K562 treated with DMSO at 1 percent for 4 hours (cell line): ENCODE data around the gene NKTR. TPM values are rescaled to one million over a fixed set of nuclear protein-coding genes. Genes with fewer than 3 reads are reported as not detected.

Source experiments
- total RNA-seq: library from RNA; unstranded; fragments of 300-600 nt; gene quantifications from 2 replicates; pipeline ENCODE4 v1.2.3, GENCODE V29; 2022; ENCODE audit not compliant: insufficient read depth

Gene NKTR
- total RNA-seq, result 12.3 and 23.8 TPM in 2 replicates

GRCh38 chr3:42600111-42600957 is at the start of gene NKTR:
NKTR (plus strand) TSS chr3:42600686; CDS start chr3:42601007, 321 bp downstream.

DNA sequence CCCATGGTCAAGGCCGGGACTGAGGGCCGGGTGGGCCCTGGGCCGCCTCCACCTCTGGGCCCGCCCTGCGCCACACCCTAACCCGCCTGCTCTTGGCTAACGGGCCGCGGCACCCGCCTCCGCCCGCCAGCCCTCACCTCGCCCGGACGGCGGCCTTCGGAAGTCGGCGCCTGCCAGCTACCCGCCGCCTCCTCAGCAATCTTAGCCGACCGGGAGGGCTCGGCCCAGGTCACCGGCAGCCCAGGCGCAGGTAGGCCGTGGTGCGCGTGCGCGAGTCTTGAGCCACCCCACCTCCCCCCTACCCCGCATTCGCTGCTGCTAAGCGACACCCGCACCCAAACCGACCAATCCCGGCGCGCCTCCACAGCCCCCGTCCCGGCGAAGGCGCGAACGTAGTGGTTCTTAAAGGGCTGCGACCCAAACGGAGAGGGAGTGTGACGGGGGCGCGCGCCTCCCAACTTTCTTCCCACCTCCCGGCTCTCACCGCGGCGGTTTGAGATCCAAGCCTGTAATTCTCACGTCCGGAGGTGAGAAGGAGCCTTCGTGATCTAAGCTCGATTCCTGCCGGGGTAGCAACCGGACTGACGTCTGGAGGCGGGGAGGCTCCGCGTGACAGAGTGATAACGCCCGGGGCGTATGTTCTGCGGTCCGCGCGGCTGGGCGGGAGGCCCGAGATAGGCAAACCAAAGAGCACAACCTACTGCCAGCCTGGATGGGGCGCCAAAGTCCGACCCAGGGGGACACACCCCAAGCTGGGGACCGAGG is 18.6 kb upstream of the NKTR start, which contains the start of gene SEC22C:
Gene SEC22C (minus strand): TSS at position 259 of the 765 bp plus-strand sequence. CDS start 12,921 bp downstream, outside the sequence.

DNA sequence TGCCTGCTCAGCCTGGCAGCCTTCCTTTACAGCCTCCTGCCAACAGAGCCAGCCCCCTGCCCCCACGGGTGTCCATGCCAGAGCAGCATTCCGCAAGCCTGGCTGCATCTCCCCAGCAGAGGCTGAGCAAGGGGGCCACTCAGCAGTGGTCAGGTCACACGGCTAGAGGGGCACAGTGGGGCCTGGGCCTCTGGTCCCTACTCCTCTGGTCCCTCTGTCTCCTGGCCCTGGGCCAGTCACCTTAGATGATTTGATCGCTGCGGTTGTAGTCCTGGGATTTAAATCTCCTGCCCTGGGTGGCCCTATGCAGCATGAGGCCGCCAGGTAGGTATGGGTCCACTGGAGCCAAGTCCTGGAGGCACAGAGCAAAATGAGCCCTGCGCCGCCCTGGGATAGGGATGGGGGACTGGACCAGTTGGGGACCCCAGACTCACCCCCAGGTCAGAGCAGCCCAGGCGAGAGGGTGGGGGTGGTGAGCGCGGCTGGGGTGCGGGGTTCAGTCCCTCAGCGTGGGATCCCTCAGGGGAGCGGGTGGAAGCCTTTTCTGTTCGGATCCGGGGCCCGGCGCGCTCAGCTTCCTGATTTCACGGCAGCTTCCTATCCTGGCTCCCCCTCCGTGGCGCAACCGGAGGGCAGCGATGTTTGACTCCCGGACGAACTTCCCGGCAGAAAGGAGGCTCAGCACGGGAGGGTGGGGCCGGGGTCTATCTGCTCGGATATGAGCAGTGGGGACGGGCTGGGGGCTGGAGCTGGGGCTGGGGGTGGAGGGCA is 53.3 kb downstream of the NKTR start, which contains the start of gene ZBTB47:
Gene ZBTB47 (plus strand): TSS at position 138 of the 771 bp plus-strand sequence. CDS start 4,659 bp downstream, outside the sequence.

DNA sequence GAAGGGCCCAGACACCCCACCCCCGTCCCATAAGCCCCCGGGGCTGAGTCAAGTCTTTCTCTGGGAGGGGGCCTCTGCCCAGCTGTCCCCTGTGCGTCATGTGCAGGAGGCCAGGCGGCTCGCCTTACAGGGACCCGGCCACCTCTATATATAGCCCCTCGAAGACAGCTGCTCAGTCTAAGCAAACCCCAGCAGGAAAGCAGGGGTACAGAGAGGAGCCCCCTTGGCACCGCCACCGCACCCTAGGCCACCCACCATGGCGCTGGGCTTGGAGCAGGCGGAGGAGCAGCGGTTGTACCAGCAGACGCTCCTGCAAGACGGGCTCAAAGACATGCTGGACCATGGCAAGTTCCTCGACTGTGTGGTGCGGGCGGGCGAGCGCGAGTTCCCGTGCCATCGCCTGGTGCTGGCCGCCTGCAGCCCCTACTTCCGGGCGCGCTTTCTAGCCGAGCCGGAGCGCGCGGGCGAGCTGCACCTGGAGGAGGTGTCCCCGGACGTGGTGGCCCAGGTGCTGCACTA is 84.9 kb downstream of the NKTR start, which contains the start of gene KLHL40:
Gene KLHL40 (plus strand): TSS at position 175 of the 519 bp plus-strand sequence. CDS start 82 bp downstream, at position 257.

Other genes starting within 250 kb of the NKTR start
- gene LYZL4, start 190.1 kb upstream of the NKTR start, total RNA-seq, result not detected in 2 replicates
- gene VIPR1, start 98.0 kb upstream of the NKTR start, total RNA-seq, result not detected in 2 replicates
- gene SEC22C, start 18.7 kb upstream of the NKTR start, total RNA-seq, result 43.6 and 52.1 TPM in 2 replicates
- gene SS18L2, start 9.8 kb upstream of the NKTR start, total RNA-seq, result 66.5 and 70.0 TPM in 2 replicates
- gene ZBTB47, start 53.0 kb downstream of the NKTR start, total RNA-seq, result 0.71 and 0.89 TPM in 2 replicates
- gene KLHL40, start 84.9 kb downstream of the NKTR start, total RNA-seq, result not detected in 2 replicates
- not detected in 2 replicates for gene HHATL, start 102.1 kb downstream of the NKTR start, total RNA-seq
- 1.1 and 1.2 TPM in 2 replicates for gene CCDC13, start 172.6 kb downstream of the NKTR start, total RNA-seq
- gene HIGD1A, start 203.8 kb downstream of the NKTR start, total RNA-seq, result 123 and 145 TPM in 2 replicates
- not detected in 2 replicates for gene ACKR2, start 208.8 kb downstream of the NKTR start, total RNA-seq